Measurements from ENCODE around the gene PDE4D.

- no peak for TF ChIP-seq CTCF (IDR thresholded peaks at IDR 0.05)
- TF ChIP-seq POLR2A (IDR thresholded peaks at IDR 0.05): no peak
Observed at GRCh38 chr5:59287884-59288283, 605.6 kb downstream of the PDE4D start.
